ENCODE results near the gene FCSK.

The FCSK gene

GRCh38 chr16:70523076-70523742 lies 68.8 kb downstream of the FCSK start, which contains the start of gene COG4:
TSS of gene COG4 (minus strand) at chr16:70523554. CDS start at chr16:70523543, 11 bp downstream.
- peak; percentile 81 to 90 (median 86) for DNase-seq (ENCODE audit: low read depth in 3 of 3)

GRCh38 chr16:70523743-70524398 lies 69.5 kb downstream of the FCSK start, which contains the start of gene SF3B3:
TSS of gene SF3B3 (plus strand) at chr16:70523816. CDS start at chr16:70526657, 2,841 bp downstream.
- DNase-seq (ENCODE audit: low read depth in 3 of 3) = peak in 2 of 3 experiments; percentile 48 to 57

- DNase-seq (ENCODE audit: low read depth in 3 of 3) = peak in 1 of 3 experiments; percentile 9
Measured at GRCh38 chr16:70524399-70524825, 70.0 kb downstream of the FCSK start.

GRCh38 chr16:70526403-70526802 lies 72.0 kb downstream of the FCSK start:
- no peak for DNase-seq (ENCODE audit: low read depth in 3 of 3)

GRCh38 chr16:70527315-70527996 lies 73.1 kb downstream of the FCSK start:
- no peak for DNase-seq (ENCODE audit: low read depth in 3 of 3)

GRCh38 chr16:70529051-70529777 lies 74.8 kb downstream of the FCSK start:
- DNase-seq (ENCODE audit: low read depth in 3 of 3) = no peak

All from stimulated activated CD4-positive, alpha-beta T cell treated with anti-CD3 and anti-CD28 coated beads, TNF-alpha, amount 100 ng/mL, for 24 hours (primary cell).